ENCODE data around the gene RAB39A.
A peak's percentile ranks its signal among the peaks of the same experiment; 100 is the strongest.

RAB39A gene

DNA sequence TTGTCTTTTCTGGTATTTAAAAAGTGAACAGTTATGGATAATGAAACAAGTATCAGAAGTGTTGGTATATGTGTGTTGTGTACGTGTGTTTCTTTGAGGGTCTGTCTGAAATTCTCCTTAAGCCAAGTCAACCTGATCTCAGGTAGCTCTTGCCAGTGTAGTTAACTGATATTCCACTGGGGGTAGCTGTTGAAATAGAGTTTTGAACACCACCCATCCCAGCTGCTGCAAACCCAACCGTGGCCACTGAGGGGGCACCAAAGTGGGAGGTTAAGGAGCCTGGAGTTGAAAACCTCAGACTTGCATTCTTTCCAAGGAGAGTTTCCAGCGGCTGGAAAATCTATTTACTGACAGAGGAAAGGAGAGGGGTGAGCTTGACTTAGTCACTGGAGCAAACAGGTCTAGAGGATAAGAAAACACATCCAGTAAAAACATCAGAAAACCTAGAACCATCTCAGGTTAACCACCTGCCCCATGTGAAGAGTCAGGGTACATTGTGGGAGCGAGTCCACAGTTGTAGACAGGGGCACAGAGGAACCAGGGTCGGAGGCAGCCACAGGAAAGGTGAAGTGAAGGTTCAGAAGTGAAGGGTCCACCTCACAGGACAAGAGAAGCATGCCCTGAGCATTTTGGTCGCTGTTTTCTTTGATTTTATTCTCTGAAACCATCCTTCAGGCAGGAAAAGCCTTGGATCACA lies 71.7 kb downstream of the RAB39A start:
- peak; percentile 73 for DNase-seq (ENCODE audit: low read depth)
- no peak overlapping the region for H3K4me3 ChIP-seq (ENCODE audit: low read depth, low read length)
- TF ChIP-seq, protein P1, sequence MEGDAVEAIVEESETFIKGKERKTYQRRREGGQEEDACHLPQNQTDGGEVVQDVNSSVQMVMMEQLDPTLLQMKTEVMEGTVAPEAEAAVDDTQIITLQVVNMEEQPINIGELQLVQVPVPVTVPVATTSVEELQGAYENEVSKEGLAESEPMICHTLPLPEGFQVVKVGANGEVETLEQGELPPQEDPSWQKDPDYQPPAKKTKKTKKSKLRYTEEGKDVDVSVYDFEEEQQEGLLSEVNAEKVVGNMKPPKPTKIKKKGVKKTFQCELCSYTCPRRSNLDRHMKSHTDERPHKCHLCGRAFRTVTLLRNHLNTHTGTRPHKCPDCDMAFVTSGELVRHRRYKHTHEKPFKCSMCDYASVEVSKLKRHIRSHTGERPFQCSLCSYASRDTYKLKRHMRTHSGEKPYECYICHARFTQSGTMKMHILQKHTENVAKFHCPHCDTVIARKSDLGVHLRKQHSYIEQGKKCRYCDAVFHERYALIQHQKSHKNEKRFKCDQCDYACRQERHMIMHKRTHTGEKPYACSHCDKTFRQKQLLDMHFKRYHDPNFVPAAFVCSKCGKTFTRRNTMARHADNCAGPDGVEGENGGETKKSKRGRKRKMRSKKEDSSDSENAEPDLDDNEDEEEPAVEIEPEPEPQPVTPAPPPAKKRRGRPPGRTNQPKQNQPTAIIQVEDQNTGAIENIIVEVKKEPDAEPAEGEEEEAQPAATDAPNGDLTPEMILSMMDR (IDR thresholded peaks at IDR 0.05; ENCODE audit: low read depth, low read length), result peak; percentile 66
- TF ChIP-seq MYC (IDR thresholded peaks at IDR 0.05; ENCODE audit: low read depth, low read length), result peak; percentile 46; the same call in 1 of the 2 replicates
- no peak for TF ChIP-seq POLR2A (IDR thresholded peaks at IDR 0.05; ENCODE audit: extremely low read depth, insufficient read length)
- TF ChIP-seq, protein P2, sequence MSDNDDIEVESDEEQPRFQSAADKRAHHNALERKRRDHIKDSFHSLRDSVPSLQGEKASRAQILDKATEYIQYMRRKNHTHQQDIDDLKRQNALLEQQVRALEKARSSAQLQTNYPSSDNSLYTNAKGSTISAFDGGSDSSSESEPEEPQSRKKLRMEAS (IDR thresholded peaks at IDR 0.05; ENCODE audit: low read depth, low read length), result no peak

DNA sequence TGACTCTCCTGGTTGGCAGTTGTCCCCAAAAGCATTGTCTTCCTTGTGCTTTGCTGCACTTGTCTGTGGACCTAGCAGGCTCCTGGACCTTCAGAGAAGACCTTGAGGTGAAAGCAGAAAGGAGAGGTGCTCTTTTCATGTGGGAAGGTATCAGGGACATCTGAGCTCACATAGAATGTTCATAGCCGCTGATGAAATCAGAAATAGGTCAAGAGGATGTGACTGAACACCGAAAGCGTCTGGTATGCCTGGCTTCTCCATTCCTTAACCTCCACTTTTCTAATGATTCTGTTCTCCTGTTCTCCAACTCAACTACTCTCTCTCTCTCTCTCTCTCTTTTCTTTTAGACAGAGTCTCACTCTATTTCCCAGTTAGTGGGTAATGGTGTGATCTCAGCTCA lies 74.2 kb downstream of the RAB39A start:
- TF ChIP-seq POLR2A (IDR thresholded peaks at IDR 0.05; ENCODE audit: extremely low read depth, insufficient read length) (no peak), MYC (IDR thresholded peaks at IDR 0.05; ENCODE audit: low read depth, low read length) (no peak)
- TF ChIP-seq, protein P2 (IDR thresholded peaks at IDR 0.05; ENCODE audit: low read depth, low read length), result no peak
- TF ChIP-seq, protein P1 (IDR thresholded peaks at IDR 0.05; ENCODE audit: low read depth, low read length), result no peak
- no peak for DNase-seq (ENCODE audit: low read depth)
- H3K4me3 ChIP-seq (ENCODE audit: low read depth, low read length), result no peak overlapping the region

DNA sequence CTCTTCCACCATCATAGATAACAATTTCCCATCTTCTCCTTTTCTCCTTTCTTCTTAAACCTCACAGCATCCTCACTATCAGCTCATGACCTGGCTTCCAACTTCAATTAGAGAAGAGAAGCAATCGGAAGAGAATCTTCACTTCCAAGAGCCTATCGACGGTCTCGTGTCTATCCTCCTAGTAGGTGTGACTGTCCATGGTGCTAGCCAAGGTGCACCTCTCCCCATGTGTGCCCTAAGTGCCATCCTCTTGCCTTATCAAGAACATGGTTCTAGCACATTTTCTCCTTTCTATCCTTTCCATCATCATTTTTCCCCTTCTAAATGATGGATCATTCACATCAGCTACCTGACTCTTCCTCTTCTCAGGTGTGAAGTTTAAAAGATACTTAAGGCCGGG lies 75.4 kb downstream of the RAB39A start:
- DNase-seq (ENCODE audit: low read depth), result no peak
- no peak overlapping the region for H3K4me3 ChIP-seq (ENCODE audit: low read depth, low read length)
- TF ChIP-seq, protein P2 (IDR thresholded peaks at IDR 0.05; ENCODE audit: low read depth, low read length), result no peak
- TF ChIP-seq POLR2A (IDR thresholded peaks at IDR 0.05; ENCODE audit: extremely low read depth, insufficient read length) (no peak), MYC (IDR thresholded peaks at IDR 0.05; ENCODE audit: low read depth, low read length) (no peak)
- TF ChIP-seq, protein P1 (IDR thresholded peaks at IDR 0.05; ENCODE audit: low read depth, low read length), result no peak

DNA sequence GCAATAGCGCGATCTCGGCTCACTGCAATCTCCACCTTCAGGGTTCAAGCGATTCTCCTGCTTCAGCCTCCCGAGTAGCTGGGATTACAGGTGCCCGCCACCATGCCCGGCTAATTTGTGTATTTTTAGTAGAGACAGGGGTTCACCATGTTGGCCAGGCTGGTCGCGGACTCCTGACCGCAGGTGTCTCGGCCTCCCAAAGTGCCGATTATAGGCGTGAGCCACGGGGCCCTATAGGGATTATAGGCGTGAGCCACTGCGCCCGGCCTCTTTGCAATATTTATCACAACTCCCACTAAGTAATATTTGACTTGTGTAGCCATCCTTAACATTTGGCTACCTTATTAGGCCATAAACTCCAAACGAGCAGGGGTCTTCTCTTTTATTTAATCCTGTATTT lies 79.6 kb downstream of the RAB39A start:
- H3K4me3 ChIP-seq (ENCODE audit: low read depth, low read length), result no peak overlapping the region
- no peak for DNase-seq (ENCODE audit: low read depth)
- TF ChIP-seq, protein P2 (IDR thresholded peaks at IDR 0.05; ENCODE audit: low read depth, low read length), result no peak
- TF ChIP-seq POLR2A (IDR thresholded peaks at IDR 0.05; ENCODE audit: extremely low read depth, insufficient read length) (no peak), MYC (IDR thresholded peaks at IDR 0.05; ENCODE audit: low read depth, low read length) (no peak)
- TF ChIP-seq, protein P1 (IDR thresholded peaks at IDR 0.05; ENCODE audit: low read depth, low read length), result no peak

DNA sequence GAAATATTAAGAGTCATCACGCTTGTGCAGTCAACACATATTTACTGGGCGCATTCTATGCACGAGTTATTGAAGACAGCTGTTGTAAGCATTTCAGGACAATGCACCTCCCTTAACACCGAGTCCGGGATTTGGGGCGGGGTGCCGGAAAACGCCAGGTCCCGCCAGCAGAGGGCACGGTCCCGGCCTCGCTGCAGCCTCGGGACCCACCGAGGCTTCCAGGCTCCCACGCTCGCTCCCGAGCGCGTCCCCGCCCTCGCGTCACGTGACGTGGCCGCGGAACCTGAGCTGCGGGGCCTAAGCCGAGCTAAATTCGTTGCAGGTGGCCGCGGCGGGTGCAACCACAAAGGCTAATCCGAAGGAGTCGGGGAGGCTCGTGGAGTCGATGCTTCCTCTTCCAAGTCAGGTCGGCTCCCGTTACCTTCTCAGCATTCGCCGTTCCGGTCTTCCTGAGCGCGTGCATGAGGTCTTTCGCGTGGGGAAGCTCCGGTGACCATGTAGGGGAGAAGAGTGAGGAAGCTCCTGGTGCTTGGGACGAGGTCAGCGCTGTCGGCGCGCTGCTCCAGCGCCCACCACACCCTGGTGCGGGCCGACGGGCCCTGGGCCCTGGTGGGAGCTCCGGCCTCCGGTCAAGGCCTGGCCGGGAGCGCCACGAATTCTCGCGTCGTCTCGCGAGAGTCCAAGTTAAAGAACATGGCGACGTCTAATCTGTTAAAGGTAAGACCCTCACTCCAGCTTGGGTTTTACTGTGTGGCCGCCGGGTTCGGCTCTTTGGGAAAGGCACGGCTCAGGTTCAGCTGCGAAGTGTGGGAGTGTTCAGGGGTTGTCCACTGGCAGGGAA lies 80.6 kb downstream of the RAB39A start, which contains the start of gene CUL5:
TSS of gene CUL5 (plus strand) at position 243 of the 841 bp plus-strand sequence. CDS start at position 694, 451 bp downstream.
- H3K4me3 ChIP-seq (ENCODE audit: low read depth, low read length), result peak within 1 kb of the TSS; percentile 94
- DNase-seq (ENCODE audit: low read depth), result peak; percentile 93
- TF ChIP-seq MYC (IDR thresholded peaks at IDR 0.05; ENCODE audit: low read depth, low read length), result peak; percentile 79
- TF ChIP-seq, protein P2 (IDR thresholded peaks at IDR 0.05; ENCODE audit: low read depth, low read length), result peak; percentile 96
- peak; percentile 80 for TF ChIP-seq POLR2A (IDR thresholded peaks at IDR 0.05; ENCODE audit: extremely low read depth, insufficient read length)
- TF ChIP-seq, protein P1 (IDR thresholded peaks at IDR 0.05; ENCODE audit: low read depth, low read length), result peak; percentile 89
